GM12891 (cell line): ENCODE results near the gene USP40.

Experiments used
- DNase-seq: peaks from one replicate; pipeline ENCODE4 v3.0.0; 2011; ENCODE audit warnings: low spot score; ENCODE audit not compliant: insufficient read length
- FAIRE-seq: peaks from 2 replicates; lab custom pipeline; 2011; peaks lifted over from hg19 to GRCh38; lab: Jason Lieb, UNC
- PAX5 ChIP-seq: IDR thresholded peaks from 2 replicates; pipeline ENCODE4 v1.6.1; 2011; ENCODE audit warnings: low read length, moderate library complexity, mild to moderate bottlenecking; ENCODE audit not compliant: insufficient read depth, severe bottlenecking
- POLR2A ChIP-seq: IDR thresholded peaks from 2 replicates; pipeline ENCODE4 v1.6.1; 2011; ENCODE audit warnings: low read depth, low read length, control low read depth
- POLR2AphosphoS5 ChIP-seq: IDR thresholded peaks from 2 replicates; pipeline ENCODE4 v1.6.1; 2011; ENCODE audit warnings: low read depth, low read length, control low read depth
- POU2F2 ChIP-seq: IDR thresholded peaks from 2 replicates; pipeline ENCODE4 v1.6.1; 2011; ENCODE audit warnings: low read depth, mild to moderate bottlenecking, control low read depth, low read length, moderate library complexity
- SPI1 ChIP-seq: IDR thresholded peaks from 2 replicates; pipeline ENCODE4 v1.6.1; 2011; ENCODE audit warnings: low read depth, low read length, control low read depth
- TAF1 ChIP-seq: IDR thresholded peaks from 2 replicates; pipeline ENCODE4 v1.6.1; 2011; ENCODE audit warnings: low read depth, low read length, control low read depth

Gene USP40

GRCh38 chr2:233489666-233490065 lies 76.9 kb downstream of the USP40 start:
- no peak for FAIRE-seq

GRCh38 chr2:233489143-233489542 lies 77.4 kb downstream of the USP40 start:
- DNase-seq (no peak), FAIRE-seq (no peak)
- no peak for TF ChIP-seq POLR2AphosphoS5
- TF ChIP-seq TAF1 = no peak
- TF ChIP-seq SPI1 = no peak
- TF ChIP-seq PAX5 = no peak
- no peak for TF ChIP-seq POLR2A
- no peak for TF ChIP-seq POU2F2

More at GRCh38 chr2:233489666-233490065, 76.9 kb downstream of the USP40 start:
- no peak for DNase-seq
- TF ChIP-seq POLR2A = no peak
- TF ChIP-seq POLR2AphosphoS5 = no peak
- TF ChIP-seq SPI1 = no peak
- no peak for TF ChIP-seq POU2F2
- TF ChIP-seq TAF1 = no peak
- no peak for TF ChIP-seq PAX5

- TF ChIP-seq POLR2AphosphoS5 (no peak), PAX5 (no peak), POU2F2 (no peak), TAF1 (no peak), SPI1 (no peak), POLR2A (no peak)
- FAIRE-seq (no peak), DNase-seq (no peak)
Measured at GRCh38 chr2:233487748-233488345, 78.7 kb downstream of the USP40 start.

- no peak for TF ChIP-seq PAX5
- TF ChIP-seq POLR2A = no peak
- TF ChIP-seq POLR2AphosphoS5 = no peak
- no peak for TF ChIP-seq TAF1
- TF ChIP-seq POU2F2 = no peak
- TF ChIP-seq SPI1 = no peak
Measured at GRCh38 chr2:233486778-233487552, 79.6 kb downstream of the USP40 start.

GRCh38 chr2:233486357-233486756 lies 80.2 kb downstream of the USP40 start:
- no peak for TF ChIP-seq PAX5
- TF ChIP-seq SPI1 = no peak
- TF ChIP-seq POU2F2 = no peak
- no peak for TF ChIP-seq POLR2AphosphoS5
- TF ChIP-seq TAF1 = no peak
- no peak for TF ChIP-seq POLR2A
- DNase-seq (no peak), FAIRE-seq (no peak)

More at GRCh38 chr2:233486778-233487552, 79.6 kb downstream of the USP40 start:
- FAIRE-seq = no peak
- no peak for DNase-seq

GRCh38 chr2:233485726-233486125 lies 80.9 kb downstream of the USP40 start:
- FAIRE-seq (no peak), DNase-seq (no peak)
- TF ChIP-seq POLR2A = no peak
- no peak for TF ChIP-seq PAX5
- no peak for TF ChIP-seq POU2F2
- no peak for TF ChIP-seq TAF1
- no peak for TF ChIP-seq SPI1
- TF ChIP-seq POLR2AphosphoS5 = no peak

GRCh38 chr2:233482616-233483015 lies 84.0 kb downstream of the USP40 start:
- no peak for TF ChIP-seq POU2F2
- TF ChIP-seq POLR2AphosphoS5 = no peak
- TF ChIP-seq PAX5 = no peak
- TF ChIP-seq TAF1 = no peak
- TF ChIP-seq POLR2A = no peak
- TF ChIP-seq SPI1 = no peak
- FAIRE-seq = no peak
- no peak for DNase-seq

- no peak for DNase-seq
- no peak for TF ChIP-seq POLR2A
- TF ChIP-seq POU2F2 = no peak
- no peak for TF ChIP-seq PAX5
- TF ChIP-seq SPI1 = no peak
- no peak for FAIRE-seq
Measured at GRCh38 chr2:233481368-233482142, 85.0 kb downstream of the USP40 start.
